ENCODE results near the gene CLSTN2. TPM values are rescaled to one million over a fixed set of nuclear protein-coding genes. Genes with fewer than 3 reads are reported as not detected.

CLSTN2 gene
- total RNA-seq, 1 experiment from 2014 or later = 0.68 TPM

DNA sequence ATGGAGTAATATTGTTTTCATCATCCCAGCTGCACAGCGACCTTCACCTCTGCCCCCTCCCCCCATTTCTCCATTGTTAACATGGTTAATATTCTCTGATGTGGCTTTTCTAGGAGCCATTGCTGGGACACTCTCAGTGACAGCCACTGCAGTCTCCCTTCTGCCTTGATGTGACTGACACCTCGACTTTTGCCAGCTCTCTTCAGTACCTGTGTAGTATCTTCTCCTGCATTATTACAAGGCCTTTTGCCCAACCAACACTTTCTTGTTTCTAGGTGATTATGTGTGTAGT, 179.8 kb downstream of the CLSTN2 start:
- Histone ChIP-seq H3T11ph (ENCODE audit: low read length) (no peak overlapping the region), H3K4me1 (ENCODE audit: insufficient read depth, low read length) (no peaks in the 10 kb centered on the region), H3K9ac (ENCODE audit: extremely low read depth, insufficient read length, low read length) (no peak overlapping the region), H2BK5ac (ENCODE audit: insufficient read length, low read length) (no peak overlapping the region), H3K4ac (ENCODE audit: low read depth, low read length) (no peak overlapping the region), H3K56ac (ENCODE audit: insufficient read length, low read depth, low read length) (no peak overlapping the region), H2AK5ac (ENCODE audit: insufficient read length, low read length) (no peak overlapping the region), H3K79me2 (ENCODE audit: insufficient read depth, low read length) (no peaks in the 10 kb centered on the region), H3K23me2 (ENCODE audit: insufficient read length, low read depth, low read length, poor library complexity, severe bottlenecking) (no peaks in the 10 kb centered on the region), H2BK120ac (ENCODE audit: low read depth, low read length, poor library complexity, severe bottlenecking) (no peak overlapping the region), H4K8ac (replicated peaks; ENCODE audit: insufficient read length, low read depth, low read length) (no peak overlapping the region), H3K14ac (ENCODE audit: insufficient read depth, low read length) (no peak overlapping the region), H3K9me3 (ENCODE audit: control insufficient read depth, low read depth, low read length) (no peaks in the 10 kb centered on the region), H4K91ac (ENCODE audit: insufficient read length, low read depth, low read length) (no peak overlapping the region), H2BK15ac (ENCODE audit: low read depth, low read length) (no peak overlapping the region), H3K23ac (ENCODE audit: insufficient read length, low read depth, low read length) (no peak overlapping the region), H2BK12ac (ENCODE audit: insufficient read length, low read depth, low read length) (no peak overlapping the region), H3K27ac (ENCODE audit: insufficient read length, low read depth, low read length) (no peak overlapping the region), H3K4me2 (ENCODE audit: insufficient read depth, insufficient read length, low read length) (no peak overlapping the region), H2AFZ (ENCODE audit: low read length) (no peak overlapping the region), H4K20me1 (ENCODE audit: control insufficient read depth, insufficient read depth, insufficient read length) (no peaks in the 10 kb centered on the region), H4K5ac (ENCODE audit: insufficient read length, low read depth, low read length) (no peak overlapping the region), H3K79me1 (ENCODE audit: insufficient read depth, low read depth, low read length, poor library complexity, severe bottlenecking) (no peaks in the 10 kb centered on the region), H3K27me3 (ENCODE audit: insufficient read depth, low read length) (no peaks in the 10 kb centered on the region), H2BK20ac (ENCODE audit: low read depth, low read length, poor library complexity, severe bottlenecking) (no peak overlapping the region), H3K18ac (ENCODE audit: insufficient read length, low read depth, low read length) (no peak overlapping the region)
- Mint-ChIP-seq H3K9me3 (no peaks in the 10 kb centered on the region), H3K4me3 (no peak overlapping the region), H3K4me1 (peaks cover 9 to 10% of the 10 kb centered on the region in 2 experiments), H3K27me3 (ENCODE audit: low read depth) (peaks cover 2% of the 10 kb centered on the region), H3K36me3 (ENCODE audit: insufficient read depth in 1 of 3, low read depth in 3 of 3) (no peaks in the 10 kb centered on the region), H3K27ac (no peak overlapping the region)
- TF ChIP-seq, protein P1, sequence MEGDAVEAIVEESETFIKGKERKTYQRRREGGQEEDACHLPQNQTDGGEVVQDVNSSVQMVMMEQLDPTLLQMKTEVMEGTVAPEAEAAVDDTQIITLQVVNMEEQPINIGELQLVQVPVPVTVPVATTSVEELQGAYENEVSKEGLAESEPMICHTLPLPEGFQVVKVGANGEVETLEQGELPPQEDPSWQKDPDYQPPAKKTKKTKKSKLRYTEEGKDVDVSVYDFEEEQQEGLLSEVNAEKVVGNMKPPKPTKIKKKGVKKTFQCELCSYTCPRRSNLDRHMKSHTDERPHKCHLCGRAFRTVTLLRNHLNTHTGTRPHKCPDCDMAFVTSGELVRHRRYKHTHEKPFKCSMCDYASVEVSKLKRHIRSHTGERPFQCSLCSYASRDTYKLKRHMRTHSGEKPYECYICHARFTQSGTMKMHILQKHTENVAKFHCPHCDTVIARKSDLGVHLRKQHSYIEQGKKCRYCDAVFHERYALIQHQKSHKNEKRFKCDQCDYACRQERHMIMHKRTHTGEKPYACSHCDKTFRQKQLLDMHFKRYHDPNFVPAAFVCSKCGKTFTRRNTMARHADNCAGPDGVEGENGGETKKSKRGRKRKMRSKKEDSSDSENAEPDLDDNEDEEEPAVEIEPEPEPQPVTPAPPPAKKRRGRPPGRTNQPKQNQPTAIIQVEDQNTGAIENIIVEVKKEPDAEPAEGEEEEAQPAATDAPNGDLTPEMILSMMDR (conservative IDR thresholded peaks at IDR 0.05) = no peak
- no CpG with 5 or more reads among the region's 2 CpGs for WGBS (ENCODE audit: extremely low coverage, insufficient read length, low lambda C conversion rate)
- DNase-seq = no peak

Data from H9 (cell line).